Fibroblast of the conjunctiva (primary cell): Measurements from ENCODE around the gene CGGBP1.

ENCODE experiments used
- DNase-seq: peaks from one replicate; pipeline ENCODE4 v3.0.0-alpha.2; 2010; ENCODE audit warnings: low read depth

CGGBP1 gene, protein sequence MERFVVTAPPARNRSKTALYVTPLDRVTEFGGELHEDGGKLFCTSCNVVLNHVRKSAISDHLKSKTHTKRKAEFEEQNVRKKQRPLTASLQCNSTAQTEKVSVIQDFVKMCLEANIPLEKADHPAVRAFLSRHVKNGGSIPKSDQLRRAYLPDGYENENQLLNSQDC

DNA sequence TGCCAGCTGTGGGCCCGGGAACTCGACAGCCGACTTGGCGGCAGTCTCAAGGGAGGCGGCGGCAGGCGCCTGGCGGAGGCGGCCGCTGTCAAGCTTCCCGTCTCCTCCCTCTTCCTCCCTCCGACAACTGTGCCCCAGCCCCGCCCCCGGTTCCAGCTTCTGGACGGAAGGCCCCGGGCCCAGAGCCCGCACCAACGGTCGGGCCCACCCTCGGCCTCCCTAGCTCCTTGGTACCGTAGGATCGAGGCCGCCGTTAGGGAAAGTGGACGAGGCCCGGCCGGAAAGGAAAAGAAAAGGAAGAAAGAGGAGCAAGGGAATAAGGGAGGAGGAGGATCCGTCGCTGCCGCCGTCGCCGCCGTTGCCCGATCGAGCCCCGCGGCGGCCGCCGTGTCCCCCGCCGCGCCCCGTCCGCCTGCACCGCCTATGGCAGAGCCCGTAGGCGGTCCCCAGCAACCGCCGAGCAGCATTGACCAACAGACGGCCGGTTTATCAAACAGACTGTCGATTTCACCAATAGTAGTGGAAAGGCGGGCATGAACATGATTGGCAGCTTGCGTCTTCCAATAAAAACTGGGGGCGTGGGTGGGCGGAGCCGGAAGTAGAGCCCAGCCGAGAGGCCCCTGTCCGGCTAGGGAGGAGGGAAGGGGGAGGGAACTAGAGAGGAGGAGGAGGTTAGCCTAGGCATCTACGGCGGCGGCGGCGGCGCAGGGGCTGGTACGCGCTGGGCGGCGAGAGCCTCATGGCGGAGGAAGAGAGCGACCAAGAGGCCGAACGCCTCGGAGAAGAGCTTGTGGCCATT is at the start of gene CGGBP1, which contains the start of gene ZNF654:
Gene CGGBP1, minus strand, starts transcription at position 425 of the 799 bp plus-strand sequence. CDS start 3,029 bp downstream, outside the sequence.
Gene ZNF654, plus strand, starts transcription at position 675 of the 799 bp plus-strand sequence. Its CDS starts 65 bp downstream, at position 740.
- DNase-seq, result peak; percentile 98

DNA sequence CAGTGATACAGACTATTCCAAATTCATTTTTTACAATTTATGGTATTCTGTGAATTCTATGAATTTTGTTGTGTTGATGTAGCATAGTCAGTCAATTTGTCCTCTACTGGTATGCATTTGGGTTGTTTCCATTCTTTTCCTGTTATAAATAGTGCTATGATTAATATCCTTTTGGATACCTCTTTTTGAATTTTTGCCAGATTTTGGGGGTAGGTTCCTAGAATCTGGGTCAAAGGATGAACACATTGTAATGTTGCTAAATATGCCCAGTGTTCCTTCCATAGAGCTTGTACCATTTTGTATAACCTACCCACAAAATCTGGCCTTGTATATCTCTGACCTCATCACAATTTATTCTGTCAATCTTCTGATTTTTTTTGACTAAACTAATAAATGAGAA is 46.5 kb upstream of the CGGBP1 start:
- peak; percentile 5 for DNase-seq

DNA sequence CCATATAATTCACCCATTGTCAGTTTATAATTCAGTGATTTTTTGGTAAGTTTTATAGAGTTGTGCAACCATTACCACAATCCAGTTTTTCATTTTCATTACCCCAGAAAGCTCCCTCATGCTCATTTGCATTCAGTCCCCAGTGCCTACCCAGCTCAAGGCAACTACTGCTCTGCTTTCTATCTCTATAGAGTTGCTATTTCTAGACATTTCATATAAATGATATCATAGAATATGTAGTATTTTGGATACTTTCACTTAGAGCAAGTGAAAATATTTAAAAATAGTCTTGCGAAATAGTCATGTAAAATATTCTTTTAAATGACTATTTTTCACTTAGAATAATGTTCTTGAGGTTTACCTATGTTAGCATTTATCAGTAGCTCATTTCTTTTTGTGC is 42.3 kb upstream of the CGGBP1 start:
- no peak for DNase-seq

DNA sequence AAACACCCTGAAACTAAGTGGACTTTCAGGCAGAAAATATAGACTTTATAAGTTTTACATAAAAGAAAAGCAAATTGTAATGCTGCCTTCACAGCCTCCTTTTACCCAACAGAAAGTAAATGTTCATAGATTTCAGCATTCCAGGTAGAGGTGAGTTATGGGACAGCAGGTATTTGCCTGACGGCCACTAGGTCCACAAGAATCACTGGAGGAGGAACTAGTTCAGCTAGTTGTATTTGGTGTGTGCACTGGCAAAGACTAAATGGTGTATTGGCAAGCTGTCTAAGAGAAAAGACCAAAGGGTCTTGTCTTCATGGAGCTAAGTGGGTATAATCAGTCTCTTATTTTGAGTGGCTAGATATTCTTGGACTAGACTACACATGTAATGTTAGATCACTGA is 34.5 kb upstream of the CGGBP1 start:
- DNase-seq, result no peak

DNA sequence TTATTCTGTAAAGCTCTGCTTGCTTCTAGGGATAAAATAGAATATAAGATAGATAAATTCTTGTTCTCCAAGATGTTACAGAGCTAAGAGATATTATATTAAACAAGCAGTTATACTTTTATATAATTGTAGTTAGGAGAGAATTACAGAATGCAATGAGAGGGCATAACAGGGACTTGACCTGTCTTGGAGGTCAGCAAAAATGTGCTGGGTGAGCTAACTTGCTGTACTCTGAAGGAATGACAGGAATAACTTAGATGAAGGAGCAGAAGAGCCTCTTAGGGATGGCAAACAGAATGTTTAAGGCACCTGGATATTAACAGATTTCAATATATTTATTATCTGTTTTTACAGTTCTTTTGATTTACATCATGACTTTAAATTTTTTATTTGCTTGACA is 33.5 kb upstream of the CGGBP1 start:
- no peak for DNase-seq

DNA sequence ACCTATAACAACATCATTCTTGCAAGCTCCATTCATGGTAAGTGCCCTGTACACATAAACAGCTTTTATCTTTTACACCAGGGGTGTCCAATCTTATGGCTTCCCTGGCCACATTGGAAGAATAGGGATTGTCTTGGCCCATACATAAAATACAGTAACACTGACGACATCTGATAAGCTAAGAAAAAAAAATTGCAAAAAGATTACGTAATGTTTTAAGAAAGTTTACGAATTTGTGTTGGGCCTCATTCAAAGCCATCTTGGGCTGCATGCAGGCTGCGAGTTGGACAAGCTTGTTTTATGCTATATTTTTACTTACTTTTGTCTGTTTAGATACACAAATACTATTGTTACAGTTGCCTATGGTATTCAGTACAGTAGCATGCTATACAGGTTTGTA is 31.9 kb upstream of the CGGBP1 start:
- no peak for DNase-seq

DNA sequence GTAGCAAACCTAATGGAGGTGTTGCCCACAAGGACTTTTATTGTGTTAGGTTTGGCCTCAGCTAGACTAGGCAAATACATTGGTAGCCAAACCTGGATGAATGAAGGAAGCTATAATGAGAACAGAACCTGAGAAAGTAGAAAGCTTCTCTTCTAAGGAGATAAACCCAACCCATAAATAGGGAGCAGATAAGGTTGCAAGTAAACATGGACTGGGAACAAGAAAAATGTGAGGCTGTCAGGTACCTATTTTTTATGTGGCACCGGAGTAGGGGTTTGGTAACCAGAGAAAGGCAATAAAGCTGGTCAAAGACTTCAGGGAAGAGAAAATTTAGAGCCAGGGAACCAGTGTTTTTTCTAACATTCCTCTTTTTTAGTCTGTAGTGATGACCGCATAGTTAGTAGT is 25.3 kb upstream of the CGGBP1 start:
- no peak for DNase-seq

DNA sequence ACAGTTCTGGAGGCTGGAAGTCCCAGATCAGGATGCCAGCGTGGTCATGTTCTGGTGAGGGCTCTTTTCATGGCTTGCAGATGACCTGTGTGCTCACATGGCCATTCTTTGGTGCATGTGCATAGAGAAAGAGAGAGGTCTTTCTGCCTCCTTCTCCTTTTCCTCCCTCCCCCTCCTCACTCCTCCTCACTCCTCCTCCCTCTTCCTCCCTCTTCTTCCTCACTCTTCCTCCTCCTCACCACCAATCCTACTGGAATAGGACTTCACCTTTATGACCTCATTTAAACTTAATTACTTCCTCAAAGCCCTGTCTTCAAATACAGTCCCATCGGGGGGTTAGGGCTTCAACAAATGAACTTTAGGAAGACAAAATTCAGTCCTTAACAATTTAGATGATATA is 24.0 kb upstream of the CGGBP1 start:
- no peak for DNase-seq

DNA sequence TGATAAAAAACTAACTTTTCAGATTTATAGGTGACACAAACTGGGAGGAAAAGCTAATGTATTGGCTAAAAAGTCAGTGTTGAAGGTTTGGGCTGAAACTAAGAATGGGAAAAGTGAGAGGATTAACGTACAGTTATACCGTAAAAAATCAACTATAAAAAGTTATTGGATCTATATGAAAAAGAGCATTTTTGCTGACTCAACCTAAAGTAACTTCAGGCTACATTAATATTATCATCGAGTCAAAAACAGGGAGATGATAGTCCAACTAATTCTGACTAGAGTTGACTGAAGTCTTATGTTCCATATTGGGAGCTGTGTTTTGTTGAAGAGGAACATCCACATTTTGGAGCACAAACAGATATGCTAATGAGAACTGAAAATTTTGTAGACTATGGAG is 20.1 kb upstream of the CGGBP1 start:
- no peak for DNase-seq

DNA sequence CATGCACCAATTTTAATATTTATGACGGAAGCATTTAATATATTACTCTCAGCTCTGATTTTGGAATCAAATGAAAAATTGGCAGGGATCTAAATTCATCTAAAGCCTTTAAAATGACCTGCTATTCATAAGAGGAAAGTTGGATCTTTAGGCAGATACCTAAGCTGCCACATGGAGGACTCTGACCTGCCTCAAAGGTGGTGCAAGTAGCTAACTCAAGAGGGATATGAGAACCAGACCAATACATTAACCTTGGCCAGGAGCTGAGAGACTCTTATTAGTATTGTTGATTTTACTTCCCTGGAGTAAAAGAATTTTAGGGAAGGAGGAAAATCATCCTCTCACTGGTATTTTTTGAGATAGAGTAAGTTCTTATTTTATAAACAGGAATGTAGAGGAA is 17.9 kb upstream of the CGGBP1 start:
- DNase-seq, result no peak

DNA sequence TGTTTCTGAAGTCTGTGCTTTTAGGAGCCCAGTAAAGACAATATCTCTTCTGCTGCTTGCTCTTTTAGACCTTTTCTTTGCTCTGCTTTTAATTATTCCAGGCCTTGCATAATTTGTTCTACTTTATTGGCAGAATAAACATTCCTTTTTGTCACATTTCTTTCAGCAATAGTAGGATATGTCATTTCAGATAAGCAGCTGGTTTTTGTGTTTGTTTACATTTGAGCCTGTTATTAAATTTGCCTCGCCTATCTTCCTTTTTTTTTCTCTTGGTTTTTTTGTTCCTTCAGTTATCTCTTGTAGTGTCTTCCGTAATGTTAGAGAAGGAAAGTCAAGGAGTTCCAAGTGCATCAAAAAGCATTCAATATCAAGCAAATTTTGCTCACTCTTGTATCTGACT is 16.7 kb upstream of the CGGBP1 start:
- DNase-seq, result no peak

DNA sequence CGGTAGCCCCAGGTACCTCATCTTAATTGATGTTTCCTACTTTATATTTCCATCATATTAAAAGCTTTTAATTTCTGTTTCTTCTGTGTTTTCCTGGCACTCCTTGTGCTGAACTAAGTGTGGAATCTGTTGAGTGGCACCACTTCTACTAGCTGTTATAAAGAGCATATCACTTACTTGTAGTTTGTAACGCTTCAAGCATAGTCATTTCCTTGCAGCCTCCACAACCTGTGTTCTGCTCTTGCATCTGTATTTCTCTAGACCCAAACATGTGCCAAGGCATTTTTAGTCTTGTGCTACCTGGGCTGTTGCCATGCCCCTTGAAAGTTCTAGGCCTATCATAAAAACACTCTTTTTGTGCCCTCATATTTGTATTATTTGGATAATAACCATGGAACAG is 16.3 kb upstream of the CGGBP1 start:
- no peak for DNase-seq

DNA sequence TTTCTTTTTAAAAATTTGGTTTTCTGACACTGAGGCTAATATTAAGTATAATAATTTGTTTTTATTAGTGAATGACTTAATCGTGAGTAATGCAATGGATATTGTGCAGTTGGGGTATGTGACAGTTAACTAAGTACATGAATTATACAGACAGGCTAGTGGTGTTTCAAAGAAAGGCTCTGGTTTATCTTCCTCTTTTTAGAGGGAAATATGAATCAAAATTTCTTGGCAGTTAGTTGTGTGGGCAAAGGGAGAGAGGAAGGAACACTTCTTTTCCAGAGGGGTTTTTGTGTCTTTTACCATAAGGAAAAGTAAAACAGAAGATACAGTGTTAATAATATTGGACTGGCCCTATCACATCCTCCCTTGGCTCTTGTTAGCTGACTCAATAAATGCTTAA is 2.9 kb upstream of the CGGBP1 start:
- no peak for DNase-seq

DNA sequence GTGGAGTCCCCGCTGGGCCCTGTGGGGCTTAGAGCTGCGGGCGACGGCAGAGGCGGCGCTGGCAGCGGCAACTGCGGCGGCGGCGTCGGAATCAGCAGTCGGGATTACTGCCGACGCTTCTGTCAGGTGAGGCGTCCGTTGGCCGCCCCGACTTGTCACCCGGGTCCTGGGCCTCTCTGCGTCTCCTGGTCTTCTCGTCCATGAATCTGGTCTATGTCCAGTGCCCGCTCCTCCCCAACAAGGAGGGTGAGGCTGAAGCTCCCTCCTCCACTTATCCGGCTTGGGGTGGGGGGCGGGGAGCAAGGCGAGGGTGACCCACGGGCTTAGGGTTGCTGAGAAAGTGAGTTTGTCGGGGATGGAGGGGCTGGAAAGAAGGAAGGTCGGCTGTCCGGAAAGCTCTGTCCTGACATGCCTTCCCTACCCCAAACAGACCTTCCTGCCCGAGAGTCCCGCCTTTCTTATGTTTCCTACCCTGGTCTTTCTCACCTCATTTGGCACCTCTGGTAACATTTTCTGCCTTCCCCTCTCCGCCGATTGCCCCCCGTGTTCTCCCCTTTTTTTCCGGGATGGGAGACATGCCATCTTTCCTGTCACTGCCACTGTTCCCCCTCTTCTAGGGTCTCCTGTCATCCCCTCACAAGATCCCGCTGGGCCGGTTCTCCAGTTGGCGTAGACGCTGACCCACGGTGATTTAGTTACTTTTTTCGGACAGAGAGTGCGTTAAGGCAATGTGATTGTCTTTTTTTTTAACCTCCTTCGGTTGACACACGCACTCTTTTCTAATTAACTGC is 770 bp upstream of the CGGBP1 start:
- no peak for DNase-seq

DNA sequence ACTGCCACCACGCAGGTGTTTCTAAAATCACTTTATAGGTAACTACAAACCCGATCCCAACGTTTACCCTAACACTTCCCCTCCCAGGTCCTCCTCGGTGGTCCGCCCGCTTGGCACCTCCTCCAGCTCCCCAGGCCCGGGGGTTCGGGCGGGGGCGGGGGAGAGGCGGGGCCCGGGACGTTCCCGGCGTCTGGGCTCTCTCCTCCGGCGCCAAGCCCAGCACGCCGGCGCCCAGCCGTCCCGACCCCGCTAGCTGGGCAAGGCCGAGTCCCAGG is 562 bp downstream of the CGGBP1 start:
- DNase-seq, result no peak

DNA sequence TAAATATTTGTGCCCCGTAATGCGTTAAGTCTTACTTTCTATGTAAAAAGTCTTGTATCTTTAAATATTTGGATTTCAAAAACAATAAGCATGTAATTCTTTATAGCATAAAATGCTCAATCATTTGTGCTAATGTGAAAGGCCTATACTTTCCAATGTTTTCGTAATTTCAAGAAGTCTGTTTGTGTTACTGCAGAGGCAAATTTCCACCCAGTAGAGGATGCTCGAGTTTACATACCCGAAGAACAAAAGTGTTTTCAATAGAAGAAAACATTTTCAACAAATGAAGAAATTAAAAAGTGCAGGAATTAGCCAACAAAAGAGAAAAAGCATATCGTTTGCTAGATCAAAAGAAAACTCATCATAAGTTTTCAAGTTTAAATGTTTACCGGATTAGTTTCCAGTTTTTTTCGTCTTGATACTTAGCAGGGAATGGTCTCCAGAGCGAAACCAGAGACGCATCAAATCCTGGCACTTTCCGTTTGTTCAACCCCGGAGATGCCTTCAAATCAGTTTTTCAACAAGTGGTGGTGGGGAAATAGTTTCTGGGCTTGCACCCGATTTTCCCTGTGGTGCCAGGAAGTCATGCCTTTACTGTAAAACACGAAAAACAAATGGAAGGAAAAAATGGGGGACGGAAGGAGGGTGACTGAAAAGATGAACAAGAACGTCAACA is 1.0 kb downstream of the CGGBP1 start:
- no peak for DNase-seq

DNA sequence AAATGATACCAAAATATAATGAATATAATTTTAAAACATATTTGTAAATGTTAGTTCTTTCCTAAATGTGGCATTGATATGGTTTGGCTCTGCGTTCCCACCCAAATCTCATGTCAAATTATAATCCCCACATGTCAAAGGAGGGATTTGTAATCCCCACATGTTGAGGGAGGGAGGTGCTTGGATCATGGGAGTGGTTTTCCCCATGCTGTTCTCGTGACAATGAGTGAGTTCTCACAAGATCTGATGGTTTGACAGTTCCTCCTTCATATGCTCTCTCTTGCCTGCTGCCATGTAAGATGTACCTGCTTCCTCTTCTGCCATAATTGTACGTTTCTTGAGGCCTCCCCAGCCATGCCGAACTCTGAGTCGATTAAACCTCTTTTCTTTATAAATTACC is 12.0 kb downstream of the CGGBP1 start:
- no peak for DNase-seq

DNA sequence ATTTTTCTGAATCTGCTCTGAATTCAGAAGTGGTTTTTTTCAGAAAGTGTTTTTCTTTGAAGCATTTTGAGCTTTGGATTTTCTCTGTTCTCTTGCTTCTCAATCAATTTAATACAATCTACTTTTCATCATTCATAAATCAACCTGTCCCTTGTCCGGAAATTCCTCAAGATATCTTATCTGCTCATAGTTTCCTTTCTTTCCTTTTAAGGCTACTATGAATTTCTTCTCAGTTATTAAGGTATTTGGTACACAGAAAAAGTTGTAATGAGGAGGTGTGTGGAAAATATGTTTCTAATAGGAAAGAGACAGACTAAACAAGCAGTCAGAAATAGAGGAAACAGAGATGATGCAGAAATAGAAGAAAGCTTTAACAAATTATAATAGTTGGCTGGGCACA is 14.4 kb downstream of the CGGBP1 start:
- DNase-seq, result no peak

DNA sequence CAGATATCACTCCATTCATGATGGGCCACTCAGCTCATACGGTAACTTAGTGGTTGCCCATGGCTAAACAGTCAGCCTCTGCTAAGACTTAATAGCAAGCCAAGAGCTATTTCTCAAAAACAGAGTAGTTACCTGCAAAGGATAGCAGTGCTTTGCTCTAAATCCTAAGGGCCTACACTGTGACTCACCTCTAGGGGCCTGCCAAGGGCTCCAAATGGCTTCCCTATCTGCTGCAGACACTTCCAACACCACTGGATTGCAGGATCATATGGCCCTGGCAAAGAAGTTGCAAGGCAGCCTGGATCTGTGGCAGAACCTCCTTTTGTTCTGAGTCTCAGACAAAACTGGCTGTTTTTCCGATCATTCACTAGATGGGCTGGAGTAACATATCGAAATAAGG is 17.8 kb downstream of the CGGBP1 start:
- DNase-seq, result no peak

DNA sequence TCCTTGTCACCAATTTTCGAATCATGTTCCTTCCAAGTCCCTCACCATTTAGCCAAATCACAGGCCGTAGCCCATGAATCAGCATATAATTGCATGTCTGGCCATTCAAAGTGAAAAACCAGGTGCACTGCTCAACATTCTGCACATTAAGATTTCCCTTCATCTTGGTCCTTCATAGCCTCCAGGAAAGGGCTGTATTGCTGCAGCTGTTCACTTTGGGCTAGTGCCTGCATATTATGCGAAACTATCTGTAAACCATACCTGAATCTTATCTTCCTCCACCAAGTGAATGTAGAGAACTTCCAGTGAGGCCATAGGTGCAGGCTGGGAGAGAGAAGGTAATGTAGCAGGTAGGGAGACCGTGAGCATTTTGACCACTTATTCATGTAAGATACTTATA is 18.3 kb downstream of the CGGBP1 start:
- no peak for DNase-seq

DNA sequence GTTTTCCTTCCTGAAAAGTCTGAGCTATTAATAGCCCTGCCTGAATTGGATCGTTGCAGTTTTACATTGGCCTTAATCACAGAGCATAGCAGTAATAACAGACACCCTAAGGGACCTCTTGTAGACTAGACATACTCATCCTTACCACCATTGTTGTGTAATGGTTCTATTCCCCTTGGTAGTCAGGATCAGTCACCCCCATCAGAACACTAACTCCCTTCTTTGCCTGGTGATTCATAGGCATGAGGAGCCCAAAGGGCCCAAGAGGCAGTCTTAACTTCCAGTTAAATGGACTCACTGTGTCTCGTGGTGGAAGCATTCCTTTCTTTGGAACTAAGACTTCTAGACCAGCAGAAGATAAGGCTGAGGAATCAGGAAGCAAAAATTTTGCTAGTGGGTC is 20.2 kb downstream of the CGGBP1 start:
- no peak for DNase-seq

DNA sequence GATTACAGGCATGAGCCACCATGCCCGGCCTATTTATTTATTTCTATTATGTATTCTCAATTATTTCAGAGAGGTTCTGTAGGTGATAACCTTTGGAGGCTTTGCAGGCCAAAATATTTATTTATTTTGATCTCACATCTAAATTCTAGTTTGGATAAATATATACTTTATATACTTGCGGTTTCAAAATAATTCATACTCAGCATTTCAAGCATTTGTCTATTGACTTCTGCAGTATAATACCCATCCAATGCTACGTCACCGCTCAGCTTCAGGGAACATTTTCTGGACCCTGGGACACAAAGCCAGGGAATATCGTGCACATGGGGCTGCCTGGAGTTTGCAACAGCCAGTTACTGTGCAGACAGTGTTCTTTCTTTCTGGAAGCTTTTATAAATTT is 22.6 kb downstream of the CGGBP1 start:
- no peak for DNase-seq
